Activated naive CD4-positive, alpha-beta T cell treated with anti-CD3 and anti-CD28 coated beads for 36 hours (primary cell): Measurements from ENCODE around the gene ZBED1. TPM values are rescaled to one million over a fixed set of nuclear protein-coding genes. Genes with fewer than 3 reads are reported as not detected.
"Not testable (repeated sequence)": the region's sequence is repeated elsewhere in the genome, so short reads cannot be mapped to it uniquely, and the experiment has no call there.

Experiments used
- CTCF ChIA-PET: fragments of 350-600 bp; sonication (Branson Sonifier 250); formaldehyde crosslinking; loops from one replicate; lab custom pipeline; 2021; ENCODE audit warnings: antibody characterized with exemption; lab: Charles Lee
- DNase-seq: peaks from one replicate; pipeline ENCODE4 v3.0.0-alpha.2; 2020
- H3K27ac Mint-ChIP-seq: one replicate; pipeline ENCODE4 v1.8.0; 2021; ENCODE audit warnings: mild to moderate bottlenecking, mixed read lengths
- H3K27me3 Mint-ChIP-seq: one replicate; pipeline ENCODE4 v1.8.0; 2021; ENCODE audit warnings: low read depth, mixed read lengths
- H3K36me3 Mint-ChIP-seq: one replicate; pipeline ENCODE4 v1.8.0; 2021; ENCODE audit warnings: low read depth, mixed read lengths
- H3K4me1 Mint-ChIP-seq: one replicate; pipeline ENCODE4 v1.8.0; 2021; ENCODE audit warnings: low read depth, mixed read lengths
- H3K4me3 Mint-ChIP-seq: one replicate; pipeline ENCODE4 v1.8.0; 2021; ENCODE audit warnings: mild to moderate bottlenecking, moderate library complexity, mixed read lengths
- H3K9me3 Mint-ChIP-seq: one replicate; pipeline ENCODE4 v1.8.0; 2021; ENCODE audit warnings: mixed read lengths
- intact Hi-C: fragments of 100-400 bp; cut with micrococcal nuclease; formaldehyde crosslinking; loops from one replicate; pipeline ENCODE4 v1.15.1; 2023
- total RNA-seq, 2 experiments: library from RNA; stranded (reverse); gene quantifications; one replicate each; pipeline ENCODE4 v1.2.3, GENCODE V29; 2021

ZBED1 gene
- total RNA-seq, 2 experiments from 2014 or later = 18.9 to 20.6 TPM

DNA sequence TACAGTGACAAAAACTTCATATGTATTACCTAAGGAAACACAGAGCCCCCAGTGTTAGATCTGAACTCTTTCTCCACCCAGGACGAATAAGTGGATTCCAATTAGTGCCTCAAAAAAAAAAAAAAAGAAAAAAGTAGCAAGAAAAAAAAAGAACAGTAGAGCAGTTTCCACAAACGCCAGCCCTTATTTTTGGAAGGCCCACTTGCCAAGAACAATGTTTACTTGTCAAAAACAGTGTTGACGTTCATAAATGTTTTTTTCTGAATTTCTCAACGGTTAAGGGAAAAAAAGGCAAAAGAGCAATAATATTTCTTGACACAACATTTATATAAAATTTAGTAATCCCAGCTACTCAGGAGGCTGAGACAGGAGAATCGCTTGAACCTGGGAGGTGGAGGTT is 38.7 kb downstream of the ZBED1 start:
- CTCF ChIA-PET = no interaction called here
- no peak overlapping the region for H3K4me3 Mint-ChIP-seq
- H3K36me3 Mint-ChIP-seq = peaks cover 8% of the 10 kb centered on the region
- H3K4me1 Mint-ChIP-seq = peaks cover 2% of the 10 kb centered on the region
- no peak overlapping the region for H3K27ac Mint-ChIP-seq
- no peaks in the 10 kb centered on the region for H3K27me3 Mint-ChIP-seq
- intact Hi-C loops = no loop called here
- H3K9me3 Mint-ChIP-seq = peaks cover 4% of the 10 kb centered on the region
- no peak for DNase-seq

DNA sequence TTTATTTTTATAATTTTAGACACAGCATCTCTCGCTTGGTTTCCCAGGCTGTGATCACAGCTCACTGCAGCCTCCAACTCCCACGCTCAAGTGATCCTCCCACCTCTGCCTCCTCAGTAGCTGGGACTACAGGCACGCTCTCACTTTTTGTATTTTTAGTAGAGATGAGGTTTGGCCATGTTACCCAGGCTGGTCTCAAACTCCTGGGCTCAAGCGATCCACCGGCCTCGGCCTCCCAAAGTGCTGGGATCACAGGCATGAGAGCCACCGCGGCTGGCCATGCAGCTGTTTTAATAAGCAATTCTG is 39.1 kb downstream of the ZBED1 start:
- Mint-ChIP-seq H3K4me1 (peaks cover 5% of the 10 kb centered on the region), H3K4me3 (no peak overlapping the region), H3K36me3 (peaks cover 7% of the 10 kb centered on the region), H3K27me3 (no peaks in the 10 kb centered on the region), H3K9me3 (peaks cover 4% of the 10 kb centered on the region), H3K27ac (no peak overlapping the region)
- no peak for DNase-seq
- CTCF ChIA-PET = no interaction called here
- intact Hi-C loops = no loop called here

DNA sequence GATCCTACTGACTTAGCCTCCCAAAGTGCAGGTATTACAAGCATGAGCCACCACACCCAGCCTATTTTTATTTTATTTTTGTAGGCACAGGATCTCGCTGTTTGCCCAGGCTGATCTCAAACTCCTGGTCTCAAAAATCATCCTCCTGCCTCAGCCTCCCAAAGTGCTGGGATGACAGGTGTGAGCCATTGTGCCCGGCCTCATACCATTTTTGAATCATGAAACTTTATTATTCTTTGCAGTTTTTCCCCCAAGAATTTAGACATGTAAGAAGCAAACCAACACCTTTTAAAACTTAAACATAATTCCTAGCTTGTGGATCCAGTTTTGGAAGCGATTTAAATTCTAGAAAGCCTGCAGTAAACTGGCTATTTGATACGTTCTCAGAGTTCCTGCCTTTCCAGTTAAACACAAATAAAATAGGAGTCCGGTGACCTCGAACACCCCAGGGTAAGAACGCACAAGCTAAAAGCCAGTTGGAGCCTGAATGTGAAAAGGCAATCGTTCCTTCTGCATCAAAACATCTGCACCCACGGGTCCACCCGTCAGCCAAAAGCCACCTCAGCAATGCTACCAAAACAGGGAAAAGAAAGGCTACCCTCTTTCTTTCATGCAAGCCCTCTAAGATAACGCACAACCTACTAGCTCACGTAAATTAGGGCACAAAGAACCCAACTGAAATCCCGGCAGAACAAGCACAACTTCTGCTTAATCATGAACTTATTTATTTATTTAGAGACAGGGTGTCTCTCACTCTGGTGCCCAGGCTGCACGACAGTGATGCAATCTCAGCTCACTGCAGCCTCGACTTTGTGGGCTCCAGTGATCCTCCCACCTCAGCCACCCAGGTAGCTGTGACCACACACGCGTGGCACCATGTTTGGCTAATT is 39.7 kb downstream of the ZBED1 start:
- CTCF ChIA-PET, H3K9me3 Mint-ChIP-seq, intact Hi-C loops, DNase-seq, H3K36me3 Mint-ChIP-seq, H3K4me3 Mint-ChIP-seq, H3K27ac Mint-ChIP-seq, H3K27me3 Mint-ChIP-seq, H3K4me1 Mint-ChIP-seq: not testable (repeated sequence)

- H3K27ac Mint-ChIP-seq, H3K4me3 Mint-ChIP-seq, CTCF ChIA-PET, H3K27me3 Mint-ChIP-seq, H3K4me1 Mint-ChIP-seq, H3K9me3 Mint-ChIP-seq, H3K36me3 Mint-ChIP-seq, intact Hi-C loops, DNase-seq: not testable (repeated sequence)
Observed at GRCh38 chrX:2460048-2460447, 40.7 kb downstream of the ZBED1 start.

DNA sequence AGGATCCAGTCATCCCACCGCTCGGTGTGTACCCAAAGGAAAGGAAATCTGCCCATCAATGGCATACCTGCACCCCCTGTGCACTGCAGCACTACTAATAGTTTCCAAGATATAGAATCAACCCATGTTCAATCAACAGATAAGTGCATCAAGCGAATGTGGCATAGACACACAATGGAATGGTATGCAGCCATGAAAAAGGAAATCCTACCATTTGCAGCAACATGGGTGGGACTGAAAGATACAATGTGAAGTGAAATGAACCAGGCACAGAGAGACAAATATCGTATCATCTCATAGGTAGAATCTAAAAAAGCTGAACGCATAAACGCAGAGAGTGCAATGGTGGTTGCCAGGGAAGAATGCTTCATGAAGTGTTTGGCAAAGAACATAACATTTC is 42.5 kb downstream of the ZBED1 start:
- Mint-ChIP-seq H3K27me3 (no peaks in the 10 kb centered on the region), H3K36me3 (peaks cover 7% of the 10 kb centered on the region), H3K4me1 (peaks cover 6% of the 10 kb centered on the region), H3K4me3 (no peak overlapping the region), H3K9me3 (peaks cover 4% of the 10 kb centered on the region), H3K27ac (no peak overlapping the region)
- intact Hi-C loops = no loop called here
- CTCF ChIA-PET = no interaction called here
- no peak for DNase-seq

DNA sequence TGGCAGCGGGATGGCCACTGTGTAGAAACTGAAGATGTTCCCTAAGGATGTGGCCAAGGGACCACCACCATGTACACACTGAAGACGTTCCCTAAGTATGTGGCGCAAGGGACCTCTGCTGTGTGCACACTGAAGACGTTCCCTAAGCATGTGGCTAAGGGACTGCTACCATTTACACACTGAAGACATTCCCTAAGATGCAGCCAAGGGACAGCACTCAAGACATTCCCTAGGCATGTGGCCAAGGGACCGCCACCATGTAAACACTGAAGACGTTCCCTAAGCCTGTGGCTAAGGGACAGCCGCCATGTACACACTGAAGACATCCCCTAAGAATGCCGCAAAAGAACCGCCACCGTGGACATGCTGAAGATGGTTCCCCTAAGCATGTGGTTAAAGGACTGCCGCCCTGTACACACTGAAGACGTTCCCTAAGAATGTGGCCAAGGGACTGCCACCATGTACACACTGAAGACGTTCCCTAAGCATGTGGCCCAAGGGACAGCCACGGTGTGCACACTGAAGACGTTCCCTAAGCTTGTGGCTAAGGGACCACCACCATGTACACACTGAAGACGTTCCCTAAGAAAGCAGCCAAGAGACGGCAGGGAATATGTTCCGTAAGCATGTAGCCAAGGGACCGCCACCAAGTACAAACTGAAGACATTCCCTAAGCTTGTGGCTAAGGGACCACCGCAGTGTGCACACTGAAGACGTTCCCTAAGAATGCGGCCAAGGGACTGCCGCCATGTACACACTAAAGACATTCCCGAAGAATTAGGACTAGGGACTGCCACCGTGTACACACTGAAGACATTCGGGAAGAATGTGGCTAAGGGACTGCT is 43.3 kb downstream of the ZBED1 start:
- Mint-ChIP-seq H3K27me3 (no peaks in the 10 kb centered on the region), H3K9me3 (peaks cover 8% of the 10 kb centered on the region), H3K4me3 (no peak overlapping the region), H3K36me3 (peaks cover 11% of the 10 kb centered on the region), H3K27ac (no peak overlapping the region), H3K4me1 (peaks cover 3% of the 10 kb centered on the region)
- CTCF ChIA-PET = no interaction called here
- intact Hi-C loops = no loop called here
- DNase-seq = no peak

DNA sequence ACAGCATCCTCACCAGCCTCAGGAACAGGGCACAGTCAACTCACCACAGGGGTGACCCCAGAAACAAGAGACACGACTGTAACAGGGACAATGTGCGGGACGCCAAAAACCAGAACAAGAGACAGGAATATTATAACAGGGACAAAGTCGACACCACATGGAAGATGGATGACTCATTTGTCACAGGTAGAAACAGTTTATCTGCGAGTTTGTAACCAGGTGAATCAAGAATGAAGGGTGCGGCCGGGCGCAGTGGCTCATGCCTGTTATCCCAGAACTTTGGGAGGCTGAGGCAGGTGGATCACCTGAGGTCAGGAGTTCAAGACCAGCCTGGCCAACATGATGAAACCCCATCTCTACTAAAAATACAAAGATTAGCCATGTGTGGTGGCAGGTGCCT is 44.7 kb downstream of the ZBED1 start:
- H3K27ac Mint-ChIP-seq, CTCF ChIA-PET: not testable (repeated sequence)

DNA sequence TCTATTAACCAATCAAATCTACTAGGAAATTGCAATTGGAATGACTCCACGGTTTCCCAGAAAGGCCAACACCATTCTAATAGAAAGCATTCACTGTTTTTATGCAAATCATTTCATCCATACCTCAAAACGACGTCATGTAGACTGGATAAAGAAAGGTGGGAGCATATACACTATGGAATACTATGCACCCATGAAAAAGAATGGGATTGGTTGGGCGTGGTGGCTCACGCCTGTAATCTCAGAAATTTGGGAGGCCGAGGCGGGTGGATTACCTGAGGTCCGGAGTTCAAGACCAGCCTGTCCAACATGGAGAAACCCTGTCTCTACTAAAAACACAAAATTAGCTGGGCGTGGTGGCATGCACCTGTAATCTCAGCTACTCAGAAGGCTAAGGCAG is 46.2 kb downstream of the ZBED1 start:
- H3K4me3 Mint-ChIP-seq, intact Hi-C loops, DNase-seq, H3K27me3 Mint-ChIP-seq, H3K27ac Mint-ChIP-seq, H3K9me3 Mint-ChIP-seq, CTCF ChIA-PET, H3K4me1 Mint-ChIP-seq: not testable (repeated sequence)
- peaks cover 14% of the 10 kb centered on the region for H3K36me3 Mint-ChIP-seq

More for the DNA sequence above, 44.7 kb downstream of the ZBED1 start:
- intact Hi-C loops, H3K27me3 Mint-ChIP-seq, DNase-seq, H3K9me3 Mint-ChIP-seq, H3K4me1 Mint-ChIP-seq, H3K4me3 Mint-ChIP-seq: not testable (repeated sequence)
- peaks cover 14% of the 10 kb centered on the region for H3K36me3 Mint-ChIP-seq

DNA sequence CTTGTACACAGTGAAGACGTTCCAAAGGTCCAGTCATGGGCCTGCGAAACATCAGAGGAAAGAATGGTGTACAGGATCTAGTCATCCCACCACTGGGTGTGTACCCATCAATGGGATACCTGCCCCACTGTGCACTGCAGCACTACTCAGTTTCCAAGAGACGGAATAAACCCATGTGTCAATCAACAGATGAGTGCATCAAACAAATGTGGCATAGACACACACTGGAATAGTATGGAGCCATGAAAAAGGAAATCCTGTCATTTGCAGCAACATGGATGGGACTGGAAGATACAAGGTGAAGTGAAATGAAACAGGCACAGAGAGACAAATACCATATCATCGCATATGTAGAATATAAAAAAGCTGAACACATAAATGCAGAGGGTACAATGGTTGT is 48.0 kb downstream of the ZBED1 start:
- no peak overlapping the region for H3K27ac Mint-ChIP-seq
- no peaks in the 10 kb centered on the region for H3K27me3 Mint-ChIP-seq
- H3K4me1 Mint-ChIP-seq = peaks cover 6% of the 10 kb centered on the region
- intact Hi-C loops = no loop called here
- H3K4me3 Mint-ChIP-seq = no peak overlapping the region
- no peak for DNase-seq
- peaks cover 4% of the 10 kb centered on the region for H3K9me3 Mint-ChIP-seq
- CTCF ChIA-PET = no interaction called here
- peaks cover 12% of the 10 kb centered on the region for H3K36me3 Mint-ChIP-seq

GRCh38 chrX:2452317-2452784 is 48.4 kb downstream of the ZBED1 start:
- H3K36me3 Mint-ChIP-seq = peaks cover 16% of the 10 kb centered on the region
- H3K4me1 Mint-ChIP-seq = peaks cover 6% of the 10 kb centered on the region
- H3K27ac Mint-ChIP-seq = no peak overlapping the region
- H3K4me3 Mint-ChIP-seq = no peak overlapping the region
- CTCF ChIA-PET = no interaction called here
- intact Hi-C loops = no loop called here
- no peak for DNase-seq
- H3K9me3 Mint-ChIP-seq = peaks cover 4% of the 10 kb centered on the region
- H3K27me3 Mint-ChIP-seq = no peaks in the 10 kb centered on the region

DNA sequence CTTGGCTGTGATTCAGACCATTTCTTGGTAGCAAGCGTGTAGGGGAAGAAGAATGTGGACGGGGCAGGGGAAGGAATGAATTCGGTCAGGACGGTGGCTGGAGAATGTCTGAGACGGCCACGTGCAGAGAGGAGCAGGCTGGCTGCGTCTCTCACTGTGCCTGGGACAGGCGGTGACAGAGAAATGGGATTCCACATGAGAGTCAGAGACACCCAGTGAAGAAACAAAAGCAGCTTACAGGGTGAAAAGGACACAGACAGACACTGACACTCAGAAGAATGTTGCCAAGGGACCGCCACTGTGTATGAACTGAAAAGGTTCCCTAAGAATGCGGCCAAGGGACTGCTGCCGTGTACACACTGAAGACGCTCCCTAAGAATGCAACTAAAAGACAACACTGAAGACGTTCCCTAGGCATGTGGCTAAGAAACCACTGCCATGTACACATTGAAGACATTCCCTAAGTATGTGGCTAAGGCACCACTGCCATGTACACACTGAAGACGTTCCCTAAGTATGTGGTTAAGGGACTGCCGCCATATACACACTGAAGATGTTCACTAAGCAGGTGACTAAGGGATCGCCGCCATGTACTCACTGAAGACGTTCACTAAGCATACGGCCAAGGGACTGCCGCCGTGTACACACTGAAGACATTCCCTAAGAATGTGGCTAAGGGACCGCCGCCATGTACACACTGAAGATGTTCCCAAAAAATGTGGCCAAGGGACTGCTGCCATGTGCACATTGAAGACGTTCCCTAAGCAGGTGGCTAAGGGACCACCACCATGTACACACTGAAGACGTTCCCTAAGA is 49.1 kb downstream of the ZBED1 start:
- Mint-ChIP-seq H3K36me3 (peaks cover 19% of the 10 kb centered on the region), H3K4me3 (no peak overlapping the region), H3K9me3 (peaks cover 4% of the 10 kb centered on the region), H3K27ac (no peak overlapping the region), H3K4me1 (peaks cover 4% of the 10 kb centered on the region), H3K27me3 (no peaks in the 10 kb centered on the region)
- CTCF ChIA-PET = no interaction called here
- no peak for DNase-seq
- intact Hi-C loops = no loop called here

DNA sequence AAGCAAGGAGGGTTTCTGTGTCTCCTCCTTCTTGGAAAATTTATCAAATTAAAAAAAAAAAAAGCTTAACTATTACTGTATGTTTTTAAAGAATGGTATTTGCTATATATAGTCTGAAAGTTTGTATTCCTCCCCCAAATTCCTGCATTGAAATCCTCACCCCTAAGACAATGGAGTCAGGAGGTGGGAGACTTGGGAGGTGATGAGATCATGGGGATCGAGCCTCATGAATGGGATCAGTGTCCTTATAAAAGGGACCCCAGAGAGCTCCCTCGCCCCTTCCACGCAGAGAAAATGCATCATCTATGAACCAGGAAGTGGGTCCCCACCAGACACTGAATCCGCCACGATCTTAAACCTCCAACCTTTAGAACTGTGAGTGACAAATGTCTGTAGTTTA is 50.1 kb downstream of the ZBED1 start:
- H3K27me3 Mint-ChIP-seq = no peaks in the 10 kb centered on the region
- no peak for DNase-seq
- H3K4me3 Mint-ChIP-seq = no peak overlapping the region
- H3K36me3 Mint-ChIP-seq = peaks cover 19% of the 10 kb centered on the region
- CTCF ChIA-PET = no interaction called here
- no peak overlapping the region for H3K27ac Mint-ChIP-seq
- intact Hi-C loops = no loop called here
- H3K9me3 Mint-ChIP-seq = peaks cover 4% of the 10 kb centered on the region
- H3K4me1 Mint-ChIP-seq = peaks cover 3% of the 10 kb centered on the region
